PFSK-1 (cell line): ENCODE data around the gene C1orf185.

Experiments
- FOXP2 ChIP-seq: optimal IDR thresholded peaks from 2 replicates; pipeline ENCODE3; 2011; ENCODE audit warnings: borderline replicate concordance, control low read depth, inconsistent platforms; ENCODE audit not compliant: insufficient read depth; ENCODE audit errors: extremely low read length, extremely low read depth
- POLR2AphosphoS5 ChIP-seq: IDR thresholded peaks from 2 replicates; pipeline ENCODE4 v1.6.1; 2012; ENCODE audit warnings: low read depth, mild to moderate bottlenecking, control low read depth, low read length, moderate library complexity
- REST ChIP-seq, 2 experiments: IDR thresholded peaks; 2 replicates each; pipeline versions ENCODE4 v1.6.1 to v1.8.0; 2011 to 2012; ENCODE audit warnings: low read depth in 2 of 2, low read length in 2 of 2, control low read depth in 1 of 2, inconsistent platforms in 1 of 2, mild to moderate bottlenecking in 1 of 2, moderate library complexity in 1 of 2; ENCODE audit not compliant: insufficient read depth in 1 of 2
- SIN3A ChIP-seq: IDR thresholded peaks from 2 replicates; pipeline ENCODE4 v1.6.1; 2012; ENCODE audit warnings: mild to moderate bottlenecking, low read length, moderate library complexity, borderline replicate concordance; ENCODE audit not compliant: insufficient read depth
- TAF1 ChIP-seq: IDR thresholded peaks from 2 replicates; pipeline ENCODE4 v1.6.1; 2012; ENCODE audit warnings: low read length, control low read depth, borderline replicate concordance; ENCODE audit not compliant: insufficient read depth

Gene C1orf185

GRCh38 chr1:51086496-51087271, 15.3 kb upstream of the C1orf185 start:
- TF ChIP-seq TAF1 (no peak), SIN3A (no peak), REST (IDR thresholded peaks at IDR 0.05; ENCODE audit: insufficient read depth in 1 of 2, low read depth in 2 of 2, low read length in 2 of 2) (no peak), FOXP2 (no peak), POLR2AphosphoS5 (no peak)

GRCh38 chr1:51088474-51088873, 13.6 kb upstream of the C1orf185 start:
- TF ChIP-seq REST (IDR thresholded peaks at IDR 0.05; ENCODE audit: insufficient read depth in 1 of 2, low read depth in 2 of 2, low read length in 2 of 2) = no peak
- TF ChIP-seq TAF1 = no peak
- TF ChIP-seq FOXP2 = no peak
- no peak for TF ChIP-seq SIN3A
- TF ChIP-seq POLR2AphosphoS5 = no peak

GRCh38 chr1:51093581-51093980, 8.4 kb upstream of the C1orf185 start:
- no peak for TF ChIP-seq REST (IDR thresholded peaks at IDR 0.05; ENCODE audit: insufficient read depth in 1 of 2, low read depth in 2 of 2, low read length in 2 of 2)
- no peak for TF ChIP-seq POLR2AphosphoS5
- TF ChIP-seq SIN3A = no peak

GRCh38 chr1:51097171-51097570, 4.9 kb upstream of the C1orf185 start:
- TF ChIP-seq REST (IDR thresholded peaks at IDR 0.05; ENCODE audit: insufficient read depth in 1 of 2, low read depth in 2 of 2, low read length in 2 of 2) (no peak), FOXP2 (no peak), POLR2AphosphoS5 (no peak), SIN3A (no peak), TAF1 (no peak)
